ENCODE data around the gene ZAP70.

- TF ChIP-seq POLR2A (IDR thresholded peaks at IDR 0.05; ENCODE audit: low read depth, low read length) (no peak), CTCF (IDR thresholded peaks at IDR 0.05; ENCODE audit: extremely low read depth in 1 of 2, insufficient read depth in 1 of 2, low read depth in 1 of 2, low read length in 2 of 2) (no peak), JUN (IDR thresholded peaks at IDR 0.05; ENCODE audit: borderline replicate concordance, insufficient read depth, insufficient read length, low read depth) (no peak), FOS (IDR thresholded peaks at IDR 0.05; ENCODE audit: borderline replicate concordance, insufficient read depth, low read length) (no peak)
These were observed 5.6 kb downstream of the ZAP70 start for GRCh38 chr2:97718942-97719341.
